Adipose tissue (tissue), 3 donors: Measurements from ENCODE around the gene ARHGAP25. TPM values are rescaled to one million over a fixed set of nuclear protein-coding genes. Genes with fewer than 3 reads are reported as not detected.

Experiments used
- H3K27ac ChIP-seq: one replicate; pipeline ENCODE4 v1.5.1; 2013; ENCODE audit warnings: low read depth, low read length
- WGBS, 3 donors: extraction: QIAGEN DNeasy Blood & Tissue Kit; methylation state at CpG; one replicate each; pipeline ENCODE4 v1.1.7; 2013; 5-methylcytosine and 5-hydroxymethylcytosine counted together
- polyA plus RNA-seq, 3 donors: library from polyadenylated mRNA; stranded (reverse); fragments of 200-250 nt; gene quantifications; one replicate each; pipeline ENCODE4 v1.2.3, GENCODE V29; 2013
- donor health status: healthy with polysubstance abuse.
- donor health status: Bipolar disorder and iron deficiency.
- donor health status: healthy.

The ARHGAP25 gene
- polyA plus RNA-seq, 3 donors, result 1.4 to 13.4 (median 7.2) TPM

- no peak overlapping the region for H3K27ac ChIP-seq
- WGBS, 3 donors, result 54 to 100% (median 81%) methylated on average over 1 of the region's 1 CpG
These were observed 101.0 kb downstream of the ARHGAP25 start for GRCh38 chr2:68835621-68836020.

GRCh38 chr2:68837164-68837860, 102.7 kb downstream of the ARHGAP25 start:
- 43 to 55% (median 43%) methylated on average over 15 of the region's 15 CpGs for WGBS, 3 donors
- H3K27ac ChIP-seq, result no peak overlapping the region

GRCh38 chr2:68837861-68838341, 103.3 kb downstream of the ARHGAP25 start:
- WGBS, 3 donors, result 50 to 79% (median 76%) methylated on average over 3 of the region's 3 CpGs

GRCh38 chr2:68838641-68839040, 104.0 kb downstream of the ARHGAP25 start:
- no peak overlapping the region for H3K27ac ChIP-seq
- 89 to 93% (median 91%) methylated on average over 10 of the region's 10 CpGs for WGBS, 3 donors

More at GRCh38 chr2:68837861-68838341, 103.3 kb downstream of the ARHGAP25 start:
- H3K27ac ChIP-seq, result no peak overlapping the region

GRCh38 chr2:68839260-68839833, 104.7 kb downstream of the ARHGAP25 start:
- H3K27ac ChIP-seq, result no peak overlapping the region
- WGBS, 3 donors, result 89 to 98% (median 94%) methylated on average over 2 of the region's 2 CpGs

GRCh38 chr2:68845043-68845442, 110.4 kb downstream of the ARHGAP25 start:
- 66 to 83% (median 71%) methylated on average over 2 of the region's 2 CpGs for WGBS, 3 donors

GRCh38 chr2:68846091-68846490, 111.5 kb downstream of the ARHGAP25 start:
- no peak overlapping the region for H3K27ac ChIP-seq
- WGBS, 3 donors, result 65 to 80% (median 78%) methylated on average over 3 of the region's 3 CpGs

More at GRCh38 chr2:68845043-68845442, 110.4 kb downstream of the ARHGAP25 start:
- H3K27ac ChIP-seq, result no peak overlapping the region

GRCh38 chr2:68847751-68848150, 113.1 kb downstream of the ARHGAP25 start:
- H3K27ac ChIP-seq, result no peak overlapping the region

- 52 to 69% (median 68%) methylated on average over 4 of the region's 4 CpGs for WGBS, 3 donors
- H3K27ac ChIP-seq, result no peak overlapping the region
These were observed 115.0 kb downstream of the ARHGAP25 start for GRCh38 chr2:68849579-68850030.

- no peak overlapping the region for H3K27ac ChIP-seq
- 49 to 57% (median 52%) methylated on average over 3 of the region's 3 CpGs for WGBS, 3 donors
These were observed 115.9 kb downstream of the ARHGAP25 start for GRCh38 chr2:68850524-68850923.

- WGBS, 3 donors, result 79 to 95% (median 92%) methylated on average over 2 of the region's 2 CpGs
- H3K27ac ChIP-seq, result no peak overlapping the region
These were observed 118.4 kb downstream of the ARHGAP25 start for GRCh38 chr2:68853035-68853434.

GRCh38 chr2:68853915-68854314, 119.3 kb downstream of the ARHGAP25 start:
- WGBS, 3 donors, result 75 to 82% (median 80%) methylated on average over 4 of the region's 4 CpGs
- no peak overlapping the region for H3K27ac ChIP-seq

GRCh38 chr2:68854476-68854875, 119.9 kb downstream of the ARHGAP25 start:
- no peak overlapping the region for H3K27ac ChIP-seq

- H3K27ac ChIP-seq, result no peak overlapping the region
- 91 to 99% (median 95%) methylated on average over 3 of the region's 3 CpGs for WGBS, 3 donors
These were observed 120.9 kb downstream of the ARHGAP25 start for GRCh38 chr2:68855550-68855949.

GRCh38 chr2:68857202-68857845, 122.7 kb downstream of the ARHGAP25 start:
- WGBS, 3 donors, result 67 to 78% (median 70%) methylated on average over 3 of the region's 3 CpGs
- H3K27ac ChIP-seq, result no peak overlapping the region

- WGBS, 3 donors, result 60 to 84% (median 63%) methylated on average over 4 of the region's 4 CpGs
These were observed 123.3 kb downstream of the ARHGAP25 start for GRCh38 chr2:68857855-68858456.

GRCh38 chr2:68860111-68860510, 125.5 kb downstream of the ARHGAP25 start:
- WGBS, 3 donors, result 57 to 80% (median 76%) methylated on average over 3 of the region's 3 CpGs
- no peak overlapping the region for H3K27ac ChIP-seq

More at GRCh38 chr2:68857855-68858456, 123.3 kb downstream of the ARHGAP25 start:
- no peak overlapping the region for H3K27ac ChIP-seq

GRCh38 chr2:68861330-68861729, 126.7 kb downstream of the ARHGAP25 start:
- no peak overlapping the region for H3K27ac ChIP-seq

GRCh38 chr2:68862889-68863288, 128.3 kb downstream of the ARHGAP25 start:
- 65 to 67% (median 66%) methylated on average over 7 of the region's 7 CpGs for WGBS, 3 donors

More at GRCh38 chr2:68862889-68863288, 128.3 kb downstream of the ARHGAP25 start:
- H3K27ac ChIP-seq, result no peak overlapping the region
